ENCODE measurements around the gene OSBPL8.

OSBPL8 gene

GRCh38 chr12:76303365-76303764 lies 256.2 kb downstream of the OSBPL8 start:
- no peak for DNase-seq (ENCODE audit: low read depth)

Measured in GM04503 (cell line).